Activated B cell treated with CpG ODN at 0.5 μM for 24 hours (primary cell): ENCODE measurements around the gene CNNM4. TPM values are rescaled to one million over a fixed set of nuclear protein-coding genes. Genes with fewer than 3 reads are reported as not detected.

Experiments used
- ATAC-seq: fragments of 200-7000 bp; cut with Tn5 transposase; one replicate; pipeline ENCODE4 v1.10.0; 2021; ENCODE audit warnings: low read depth, mild to moderate bottlenecking, moderate library complexity
- CTCF ChIA-PET: fragments of 350-600 bp; sonication (Branson Sonifier 250); formaldehyde crosslinking; loops from one replicate; lab custom pipeline; 2021; ENCODE audit warnings: antibody characterized with exemption; lab: Charles Lee
- POLR2A ChIA-PET: fragments of 350-600 bp; sonication (Branson Sonifier 250); formaldehyde crosslinking; loops from one replicate; lab custom pipeline; 2021; ENCODE audit warnings: antibody characterized with exemption; lab: Charles Lee
- DNase-seq: peaks from one replicate; pipeline ENCODE4 v3.0.0; 2022
- H3K27ac Mint-ChIP-seq: one replicate; pipeline ENCODE4 v1.8.0; 2020; ENCODE audit warnings: mixed read lengths
- H3K27me3 Mint-ChIP-seq: one replicate; pipeline ENCODE4 v1.8.0; 2021; ENCODE audit warnings: mixed read lengths
- H3K36me3 Mint-ChIP-seq: one replicate; pipeline ENCODE4 v1.8.0; 2021; ENCODE audit warnings: low read depth, mixed read lengths
- H3K4me1 Mint-ChIP-seq: one replicate; pipeline ENCODE4 v1.8.0; 2021; ENCODE audit warnings: mixed read lengths
- H3K4me3 Mint-ChIP-seq: one replicate; pipeline ENCODE4 v1.8.0; 2020; ENCODE audit warnings: mild to moderate bottlenecking, mixed read lengths
- H3K9me3 Mint-ChIP-seq: one replicate; pipeline ENCODE4 v1.8.0; 2020; ENCODE audit warnings: mixed read lengths
- CTCF ChIP-seq: fragments of 200-600 bp; IDR thresholded peaks from one replicate; pipeline ENCODE4 v1.8.0; 2022; ENCODE audit warnings: antibody characterized with exemption, mild to moderate bottlenecking
- intact Hi-C: fragments of 100-400 bp; cut with micrococcal nuclease; formaldehyde crosslinking; loops from one replicate; pipeline ENCODE4 v1.15.1; 2024
- total RNA-seq: library from RNA; stranded (reverse); gene quantifications from 2 replicates; pipeline ENCODE4 v1.2.3, GENCODE V29; 2022

The CNNM4 gene
- total RNA-seq, 1 donor from 2014 or later = 10.0 TPM

GRCh38 chr2:96857667-96858372 lies 97.1 kb downstream of the CNNM4 start, which contains the start of gene ANKRD39:
Gene ANKRD39 (minus strand): TSS chr2:96858016. CDS start chr2:96857987, 29 bp downstream.
- TF ChIP-seq CTCF = peak; percentile 58
- Mint-ChIP-seq H3K4me1 (peaks cover 16% of the 10 kb centered on the region), H3K36me3 (peaks cover 16% of the 10 kb centered on the region), H3K4me3 (peak within 1 kb of the TSS; percentile 86), H3K27me3 (no peaks in the 10 kb centered on the region), H3K9me3 (no peaks in the 10 kb centered on the region), H3K27ac (peak within 1 kb of the TSS; percentile 63)
- ChIA-PET POLR2A (interaction anchor here (0.6 to 3.0 kb wide), 20 partner anchors 10 to 710 kb away, joined by 3 to 27 read pairs (median 6); partner anchors contain the start of genes ANKRD23, ANKRD36, CNNM3 and KANSL3), CTCF (interaction anchor here (0.6 to 3.1 kb wide), 23 partner anchors 10 to 1318 kb away, joined by 3 to 57 read pairs (median 4); partner anchors contain the start of genes ANKRD36, CNNM3, CNNM4 and LMAN2L)
- ATAC-seq = peak; percentile 95
- DNase-seq = peak; percentile 96
- intact Hi-C loops = loop anchor here (1.0 to 5.0 kb wide), 12 partner anchors 10 to 804 kb away; partner anchors contain the start of genes ACTR1B, ARID5A, CNNM3 and CNNM4

GRCh38 chr2:96859099-96859649 lies 98.5 kb downstream of the CNNM4 start:
- H3K27ac Mint-ChIP-seq = no peak overlapping the region
- H3K36me3 Mint-ChIP-seq = peaks cover 2% of the 10 kb centered on the region
- DNase-seq = no peak
- TF ChIP-seq CTCF = no peak
- no peak for ATAC-seq
- H3K4me3 Mint-ChIP-seq = peak overlapping the region; percentile 86
- H3K4me1 Mint-ChIP-seq = peaks cover 16% of the 10 kb centered on the region
- H3K27me3 Mint-ChIP-seq = no peaks in the 10 kb centered on the region
- POLR2A ChIA-PET = interaction anchor here (2.4 kb wide), 1 partner anchor 19 kb away, joined by 14 read pairs; no protein-coding TSS in a partner anchor
- H3K9me3 Mint-ChIP-seq = no peaks in the 10 kb centered on the region
- intact Hi-C loops = loop anchor here (2.0 to 5.0 kb wide), 4 partner anchors 97 to 803 kb away; partner anchors contain the start of genes ACTR1B, ARID5A and CNNM4
- CTCF ChIA-PET = interaction anchor here (2.2 to 3.1 kb wide), 3 partner anchors 14 to 96 kb away, joined by 27 to 57 read pairs (median 33); no protein-coding TSS in a partner anchor

- intact Hi-C loops = loop anchor here (2.0 to 5.0 kb wide), 4 partner anchors 97 to 803 kb away; partner anchors contain the start of genes ACTR1B, ARID5A and CNNM4
- no peak overlapping the region for H3K4me3 Mint-ChIP-seq
- CTCF ChIA-PET = no interaction called here
- no peaks in the 10 kb centered on the region for H3K27me3 Mint-ChIP-seq
- DNase-seq = no peak
- H3K27ac Mint-ChIP-seq = no peak overlapping the region
- ATAC-seq = no peak
- POLR2A ChIA-PET = no interaction called here
- H3K36me3 Mint-ChIP-seq = no peaks in the 10 kb centered on the region
- H3K9me3 Mint-ChIP-seq = no peaks in the 10 kb centered on the region
- peaks cover 16% of the 10 kb centered on the region for H3K4me1 Mint-ChIP-seq
- TF ChIP-seq CTCF = no peak
These were observed 99.0 kb downstream of the CNNM4 start for GRCh38 chr2:96859681-96860064.

GRCh38 chr2:96860065-96861029 lies 99.6 kb downstream of the CNNM4 start:
- POLR2A ChIA-PET = interaction anchor here (0.7 kb wide), 1 partner anchor 233 kb away, joined by 3 read pairs; no protein-coding TSS in a partner anchor
- H3K9me3 Mint-ChIP-seq = no peaks in the 10 kb centered on the region
- H3K27me3 Mint-ChIP-seq = no peaks in the 10 kb centered on the region
- H3K4me1 Mint-ChIP-seq = peaks cover 16% of the 10 kb centered on the region
- no peak for ATAC-seq
- no peak overlapping the region for H3K27ac Mint-ChIP-seq
- intact Hi-C loops = no loop called here
- H3K36me3 Mint-ChIP-seq = no peaks in the 10 kb centered on the region
- H3K4me3 Mint-ChIP-seq = no peak overlapping the region
- TF ChIP-seq CTCF = no peak
- DNase-seq = no peak
- CTCF ChIA-PET = no interaction called here
